GM18951 (cell line): ENCODE data around the gene CEP76.

ENCODE experiments used
- POLR2A ChIP-seq: IDR thresholded peaks from 4 replicates; pipeline ENCODE4 v1.6.1; 2011; ENCODE audit warnings: mild to moderate bottlenecking; ENCODE audit not compliant: insufficient read length, insufficient read depth; ENCODE audit errors: extremely low read depth
- in situ Hi-C: fragments of 300-500 bp; cut with MboI; formaldehyde crosslinking; loops from one replicate; pipeline ENCODE4 v1.12.0; 2022; ENCODE audit warnings: low sequenced_read_pairs, mixed read lengths, inconsistent platforms; ENCODE audit not compliant: unreplicated experiment

Gene CEP76

GRCh38 chr18:12702221-12703095 is at the start of gene CEP76, which contains the start of gene PSMG2:
Gene CEP76 (minus strand): TSS chr18:12702723. CDS start chr18:12702548, 175 bp downstream.
Gene PSMG2 (plus strand): TSS chr18:12703042. CDS start chr18:12703108, 66 bp downstream.
- TF ChIP-seq POLR2A: peak; percentile 91
- in situ Hi-C loops: no loop called here

GRCh38 chr18:12751891-12752290 is 49.4 kb upstream of the CEP76 start:
- in situ Hi-C loops: no loop called here

GRCh38 chr18:12751503-12751884 is 49.0 kb upstream of the CEP76 start:
- no peak for TF ChIP-seq POLR2A
- in situ Hi-C loops: no loop called here

More at GRCh38 chr18:12751891-12752290, 49.4 kb upstream of the CEP76 start:
- no peak for TF ChIP-seq POLR2A

GRCh38 chr18:12750715-12751502 is 48.4 kb upstream of the CEP76 start:
- no peak for TF ChIP-seq POLR2A
- in situ Hi-C loops: no loop called here

GRCh38 chr18:12750076-12750714 is 47.7 kb upstream of the CEP76 start:
- TF ChIP-seq POLR2A: no peak
- in situ Hi-C loops: no loop called here

GRCh38 chr18:12749121-12749520 is 46.6 kb upstream of the CEP76 start:
- in situ Hi-C loops: loop anchor here (10.0 to 25.0 kb wide), 2 partner anchors 186 to 413 kb away; no protein-coding TSS in a partner anchor
- no peak for TF ChIP-seq POLR2A

- in situ Hi-C loops: loop anchor here (10.0 to 25.0 kb wide), 2 partner anchors 186 to 414 kb away; no protein-coding TSS in a partner anchor
- no peak for TF ChIP-seq POLR2A
Measured at GRCh38 chr18:12748671-12749070, 46.1 kb upstream of the CEP76 start.

- in situ Hi-C loops: loop anchor here (10.0 to 25.0 kb wide), 2 partner anchors 187 to 415 kb away; no protein-coding TSS in a partner anchor
Measured at GRCh38 chr18:12747530-12748315, 45.2 kb upstream of the CEP76 start.

GRCh38 chr18:12745095-12745795 is 42.7 kb upstream of the CEP76 start:
- in situ Hi-C loops: loop anchor here (10.0 to 25.0 kb wide), 2 partner anchors 190 to 417 kb away; no protein-coding TSS in a partner anchor

More at GRCh38 chr18:12747530-12748315, 45.2 kb upstream of the CEP76 start:
- TF ChIP-seq POLR2A: no peak

GRCh38 chr18:12744103-12744502 is 41.6 kb upstream of the CEP76 start:
- in situ Hi-C loops: loop anchor here (10.0 to 25.0 kb wide), 2 partner anchors 191 to 418 kb away; no protein-coding TSS in a partner anchor
- TF ChIP-seq POLR2A: no peak

More at GRCh38 chr18:12745095-12745795, 42.7 kb upstream of the CEP76 start:
- no peak for TF ChIP-seq POLR2A

- TF ChIP-seq POLR2A: no peak
- in situ Hi-C loops: loop anchor here (10.0 to 25.0 kb wide), 2 partner anchors 192 to 420 kb away; no protein-coding TSS in a partner anchor
Measured at GRCh38 chr18:12742453-12742852, 39.9 kb upstream of the CEP76 start.
